Lower lobe of right lung (tissue), 2 donors: ENCODE data around the gene FHIT. TPM values are rescaled to one million over a fixed set of nuclear protein-coding genes. Genes with fewer than 3 reads are reported as not detected.

ENCODE experiments used
- ATAC-seq, 2 donors: fragments of 200-7000 bp; cut with Tn5 transposase; one replicate each; pipeline ENCODE4 v1.9.1; 2020 to 2022; ENCODE audit warnings: mild to moderate bottlenecking in 2 of 2, moderate library complexity in 2 of 2
- DNase-seq: peaks from one replicate; pipeline ENCODE4 v3.0.0-alpha.2; 2020
- H3K27ac ChIP-seq: fragments of 200-600 bp; one replicate; pipeline ENCODE4 v1.8.0; 2022
- H3K27me3 ChIP-seq: fragments of 200-600 bp; one replicate; pipeline ENCODE4 v1.8.0; 2022; ENCODE audit warnings: low read depth
- H3K36me3 ChIP-seq: fragments of 200-600 bp; one replicate; pipeline ENCODE4 v1.8.0; 2022; ENCODE audit warnings: mild to moderate bottlenecking
- H3K4me1 ChIP-seq: fragments of 200-600 bp; one replicate; pipeline ENCODE4 v1.8.0; 2022
- H3K4me3 ChIP-seq: fragments of 200-600 bp; one replicate; pipeline ENCODE4 v1.8.0; 2022; ENCODE audit warnings: mild to moderate bottlenecking
- H3K9me3 ChIP-seq: fragments of 200-600 bp; one replicate; pipeline ENCODE4 v1.8.0; 2022
- intact Hi-C: fragments of 100-400 bp; cut with DNase I; formaldehyde crosslinking; loops from one replicate; pipeline ENCODE4 v1.11.0; 2022
- total RNA-seq: library from RNA; stranded (reverse); fragmentation: NEBNext Ultra II Directional; extraction: Animal tissue kit (Norgen Biotek cat#: 25700); gene quantifications from one replicate; pipeline ENCODE4 v1.2.1, GENCODE V29; 2021
- TF ChIP-seq, protein P1 (sequence below): fragments of 200-600 bp; IDR thresholded peaks from one replicate; pipeline ENCODE4 v1.8.0; 2022; ENCODE audit warnings: antibody characterized with exemption, mild to moderate bottlenecking
- donor health status: DM: no; HTN: yes; CAD: no; lungs with severe emphysema.

The FHIT gene
- total RNA-seq, 1 donor from 2014 or later, result 10.3 TPM

DNA sequence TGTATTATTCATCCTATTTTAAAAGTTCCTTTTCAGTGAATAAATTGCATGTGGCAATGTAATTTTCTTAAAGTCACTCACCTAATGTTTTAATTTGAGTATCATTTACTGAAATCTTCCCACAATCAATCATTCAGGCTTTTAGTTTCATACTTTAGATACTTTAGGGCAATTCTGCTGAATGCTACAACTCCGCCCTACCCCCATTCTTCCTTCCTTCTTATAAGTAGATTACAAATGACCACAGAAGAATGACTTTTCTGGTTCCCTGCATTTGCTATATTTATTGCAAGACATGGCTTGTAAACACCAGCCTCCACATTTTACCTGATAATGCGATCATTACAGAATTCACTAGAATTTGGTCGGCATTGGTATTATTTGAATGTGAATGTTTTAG lies 1061.9 kb downstream of the FHIT start:
- TF ChIP-seq, protein P1, sequence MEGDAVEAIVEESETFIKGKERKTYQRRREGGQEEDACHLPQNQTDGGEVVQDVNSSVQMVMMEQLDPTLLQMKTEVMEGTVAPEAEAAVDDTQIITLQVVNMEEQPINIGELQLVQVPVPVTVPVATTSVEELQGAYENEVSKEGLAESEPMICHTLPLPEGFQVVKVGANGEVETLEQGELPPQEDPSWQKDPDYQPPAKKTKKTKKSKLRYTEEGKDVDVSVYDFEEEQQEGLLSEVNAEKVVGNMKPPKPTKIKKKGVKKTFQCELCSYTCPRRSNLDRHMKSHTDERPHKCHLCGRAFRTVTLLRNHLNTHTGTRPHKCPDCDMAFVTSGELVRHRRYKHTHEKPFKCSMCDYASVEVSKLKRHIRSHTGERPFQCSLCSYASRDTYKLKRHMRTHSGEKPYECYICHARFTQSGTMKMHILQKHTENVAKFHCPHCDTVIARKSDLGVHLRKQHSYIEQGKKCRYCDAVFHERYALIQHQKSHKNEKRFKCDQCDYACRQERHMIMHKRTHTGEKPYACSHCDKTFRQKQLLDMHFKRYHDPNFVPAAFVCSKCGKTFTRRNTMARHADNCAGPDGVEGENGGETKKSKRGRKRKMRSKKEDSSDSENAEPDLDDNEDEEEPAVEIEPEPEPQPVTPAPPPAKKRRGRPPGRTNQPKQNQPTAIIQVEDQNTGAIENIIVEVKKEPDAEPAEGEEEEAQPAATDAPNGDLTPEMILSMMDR, result no peak
- no peaks in the 10 kb centered on the region for H3K27me3 ChIP-seq

DNA sequence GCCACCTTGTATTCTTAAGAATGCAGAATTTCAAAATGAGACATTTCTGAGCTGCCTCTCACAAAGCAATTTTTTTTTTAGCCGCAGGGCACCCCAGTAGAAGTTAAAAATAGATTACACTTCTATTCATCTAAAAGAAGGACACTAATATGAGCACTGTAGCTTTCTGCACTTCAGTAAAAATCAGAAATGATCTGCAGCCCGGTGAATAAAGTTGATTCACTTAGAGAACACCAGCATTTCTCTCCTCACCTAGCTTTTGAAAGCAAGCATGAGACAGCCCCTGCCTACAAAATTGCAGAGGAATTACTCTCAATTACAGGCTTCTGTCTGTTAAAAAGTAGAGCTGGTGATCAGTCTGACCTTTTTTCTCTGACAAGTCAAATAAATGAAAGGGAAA lies 1062.4 kb downstream of the FHIT start:
- H3K27me3 ChIP-seq, result no peaks in the 10 kb centered on the region
- TF ChIP-seq, protein P1, result no peak
- H3K4me3 ChIP-seq, result no peak overlapping the region
- ATAC-seq, result no peak
- H3K27ac ChIP-seq, result no peak overlapping the region
- intact Hi-C loops, result no loop called here
- H3K4me1 ChIP-seq, result no peaks in the 10 kb centered on the region
- H3K9me3 ChIP-seq, result no peaks in the 10 kb centered on the region
- no peak for DNase-seq
- H3K36me3 ChIP-seq, result no peaks in the 10 kb centered on the region

More for the DNA sequence above, 1061.9 kb downstream of the FHIT start:
- no peaks in the 10 kb centered on the region for H3K4me1 ChIP-seq
- intact Hi-C loops, result no loop called here
- ATAC-seq (no peak), DNase-seq (no peak)
- H3K36me3 ChIP-seq, result no peaks in the 10 kb centered on the region
- no peak overlapping the region for H3K4me3 ChIP-seq
- H3K27ac ChIP-seq, result no peak overlapping the region
- no peaks in the 10 kb centered on the region for H3K9me3 ChIP-seq

DNA sequence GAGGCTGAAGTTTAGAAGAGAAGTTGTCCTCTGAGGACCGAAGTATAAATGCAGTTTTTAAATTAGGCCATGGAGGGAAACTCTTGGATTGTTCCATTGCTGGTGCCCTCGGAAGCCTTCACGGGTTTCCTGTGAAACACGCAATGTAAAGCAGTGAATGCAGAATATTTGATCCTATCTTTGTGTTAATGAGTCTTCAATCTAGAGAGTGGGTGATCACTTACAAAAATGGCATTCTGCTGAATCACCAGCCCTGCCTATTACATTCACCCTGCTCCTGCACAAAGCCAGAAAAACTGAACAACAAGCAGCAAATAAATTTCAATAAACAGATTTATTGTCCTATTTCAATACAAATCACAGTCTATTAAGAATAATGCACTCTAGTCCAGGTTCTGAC lies 1063.9 kb downstream of the FHIT start:
- ATAC-seq (no peak), DNase-seq (no peak)
- no peaks in the 10 kb centered on the region for H3K36me3 ChIP-seq
- H3K27ac ChIP-seq, result no peak overlapping the region
- H3K27me3 ChIP-seq, result no peaks in the 10 kb centered on the region
- no peaks in the 10 kb centered on the region for H3K4me1 ChIP-seq
- no peak overlapping the region for H3K4me3 ChIP-seq
- TF ChIP-seq, protein P1, result no peak
- no peaks in the 10 kb centered on the region for H3K9me3 ChIP-seq
- intact Hi-C loops, result no loop called here

DNA sequence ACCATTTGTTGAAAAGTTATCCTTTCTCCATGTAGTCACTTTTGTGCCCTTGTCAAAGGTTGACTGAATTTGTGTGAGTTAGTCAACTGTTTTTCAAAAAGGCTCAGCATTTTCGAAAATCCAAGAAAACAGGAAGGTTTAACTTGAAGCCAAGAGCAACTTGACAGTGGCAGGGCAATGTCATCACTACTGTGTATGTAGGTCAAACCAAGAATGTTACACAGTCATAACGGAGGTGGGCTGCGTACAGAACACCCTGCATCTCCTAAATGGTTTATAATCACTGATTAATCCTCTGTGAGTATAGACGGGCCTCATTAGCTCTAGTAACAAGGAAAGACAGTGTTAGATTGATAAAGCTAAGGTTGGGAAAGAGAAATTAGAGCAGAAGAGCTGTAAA lies 1064.9 kb downstream of the FHIT start:
- TF ChIP-seq, protein P1, result no peak
- no peaks in the 10 kb centered on the region for H3K4me1 ChIP-seq
- no peaks in the 10 kb centered on the region for H3K9me3 ChIP-seq
- no peak overlapping the region for H3K4me3 ChIP-seq
- intact Hi-C loops, result no loop called here
- H3K27me3 ChIP-seq, result no peaks in the 10 kb centered on the region
- DNase-seq, result no peak
- no peaks in the 10 kb centered on the region for H3K36me3 ChIP-seq
- no peak overlapping the region for H3K27ac ChIP-seq
- ATAC-seq, result no peak

DNA sequence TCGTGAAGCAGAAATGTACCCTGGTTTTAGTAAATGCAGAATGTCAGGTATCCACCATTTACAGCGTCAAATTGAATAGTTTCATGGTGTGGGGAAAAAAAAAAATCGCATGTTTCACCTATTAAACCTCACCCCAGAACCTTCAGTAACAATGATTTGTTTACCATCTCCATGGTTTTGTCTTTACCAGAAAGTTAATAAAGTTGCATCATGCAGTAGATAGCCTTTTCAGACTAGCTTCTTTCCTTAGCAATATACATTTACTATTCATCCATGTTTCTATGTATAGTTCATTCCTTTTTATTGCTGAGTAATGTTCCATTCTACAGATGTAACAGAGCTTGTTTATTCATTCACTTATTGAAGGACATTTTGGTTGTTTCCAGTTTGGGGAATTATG lies 1066.1 kb downstream of the FHIT start:
- H3K27me3 ChIP-seq, result no peaks in the 10 kb centered on the region
- no peaks in the 10 kb centered on the region for H3K36me3 ChIP-seq
- ATAC-seq, result no peak
- no peak overlapping the region for H3K27ac ChIP-seq
- TF ChIP-seq, protein P1, result no peak
- no peak overlapping the region for H3K4me3 ChIP-seq
- intact Hi-C loops, result no loop called here
- no peaks in the 10 kb centered on the region for H3K4me1 ChIP-seq
- H3K9me3 ChIP-seq, result no peaks in the 10 kb centered on the region
- no peak for DNase-seq

DNA sequence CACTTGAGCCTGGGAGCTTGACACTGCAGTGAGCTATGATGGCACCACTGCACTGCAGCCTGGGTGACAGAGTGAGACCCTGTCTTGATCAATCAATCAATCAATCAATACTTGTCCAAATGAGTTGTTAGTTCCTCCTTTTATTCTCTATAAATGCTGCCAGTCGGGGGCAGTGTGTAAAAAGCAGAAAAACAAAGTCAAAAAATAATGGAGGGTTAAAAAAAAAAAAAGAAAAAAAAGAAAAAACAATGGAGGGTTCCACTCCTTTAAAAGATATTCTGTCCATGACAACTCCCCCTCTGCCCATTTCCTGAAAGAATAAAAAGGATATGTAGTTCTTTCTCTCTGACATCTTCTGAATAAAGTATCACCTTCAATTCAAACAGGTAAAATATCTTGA lies 1068.6 kb downstream of the FHIT start:
- H3K4me3 ChIP-seq, result no peak overlapping the region
- DNase-seq, result no peak
- H3K4me1 ChIP-seq, result no peaks in the 10 kb centered on the region
- H3K27me3 ChIP-seq, result no peaks in the 10 kb centered on the region
- H3K9me3 ChIP-seq, result no peaks in the 10 kb centered on the region
- H3K27ac ChIP-seq, result no peak overlapping the region
- no peak for ATAC-seq
- intact Hi-C loops, result no loop called here
- TF ChIP-seq, protein P1, result no peak
- no peaks in the 10 kb centered on the region for H3K36me3 ChIP-seq
